ENCODE measurements around the gene RHOD.

DNA sequence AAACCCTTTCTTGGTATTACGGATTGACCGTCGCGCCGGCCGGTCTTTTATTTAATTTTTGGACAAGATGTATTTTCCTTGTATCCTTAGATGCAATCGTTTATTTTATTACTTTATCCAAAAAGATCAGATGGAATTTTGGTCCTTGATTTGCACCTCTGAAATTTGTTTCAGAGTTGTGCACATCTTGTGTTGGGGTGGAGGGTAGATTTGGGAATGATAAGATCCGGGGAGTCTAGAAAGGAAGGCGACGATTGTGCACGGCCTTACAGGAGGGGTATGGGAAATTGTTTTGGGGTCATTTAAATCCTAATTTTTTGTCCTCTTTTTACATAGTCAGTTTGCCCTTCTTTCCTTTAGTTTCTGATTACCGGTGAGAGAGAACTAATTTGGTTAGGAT, 63.8 kb downstream of the RHOD start:
- TF ChIP-seq CTCF (IDR thresholded peaks at IDR 0.05; ENCODE audit: poor library complexity, severe bottlenecking) = no peak
- no peak for TF ChIP-seq REST (IDR thresholded peaks at IDR 0.05; ENCODE audit: borderline replicate concordance)
- TF ChIP-seq EP300 (conservative IDR thresholded peaks at IDR 0.05; ENCODE audit: poor library complexity, severe bottlenecking) = no peak
- TF ChIP-seq EZH2 (IDR thresholded peaks at IDR 0.05; ENCODE audit: borderline replicate concordance, insufficient read depth, low read length, poor library complexity, severe bottlenecking) = no peak
- no peak for TF ChIP-seq MXI1 (conservative IDR thresholded peaks at IDR 0.05; ENCODE audit: poor library complexity, severe bottlenecking)
- no peak for TF ChIP-seq TAF1 (IDR thresholded peaks at IDR 0.05; ENCODE audit: low read depth)
- no peak for TF ChIP-seq SMC3 (conservative IDR thresholded peaks at IDR 0.05; ENCODE audit: poor library complexity)
- TF ChIP-seq RAD21 (conservative IDR thresholded peaks at IDR 0.05) = no peak
- TF ChIP-seq POLR2AphosphoS5 (IDR thresholded peaks at IDR 0.05) = no peak
